HG03108 (cell line): ENCODE data around the gene TFPI.

ENCODE experiments used
- ATAC-seq: cut with Tn5 transposase; IDR thresholded peaks from one replicate; pipeline ENCODE4 v1.9.1; 2021; ENCODE audit warnings: moderate library complexity; ENCODE audit not compliant: unreplicated experiment

TFPI gene

GRCh38 chr2:187422282-187422681 lies 132.0 kb downstream of the TFPI start:
- no peak for ATAC-seq

- ATAC-seq, result no peak
Observed at GRCh38 chr2:187421519-187421918, 132.7 kb downstream of the TFPI start.

- no peak for ATAC-seq
Observed at GRCh38 chr2:187419808-187420207, 134.4 kb downstream of the TFPI start.

- ATAC-seq, result no peak
Observed at GRCh38 chr2:187415449-187415848, 138.8 kb downstream of the TFPI start.
